MM.1S (cell line): ENCODE results near the gene NUDT2.

Experiments used
- EZH2 ChIP-seq: fragments of 300-600 bp; sonication (generic); optimal IDR thresholded peaks from 2 replicates; pipeline ENCODE3; 2017; ENCODE audit warnings: low read depth, mild to moderate bottlenecking, antibody characterized with exemption, low read length, mixed read lengths
- EZH2phosphoT487 ChIP-seq: fragments of 300-600 bp; sonication (generic); IDR thresholded peaks from 2 replicates; pipeline ENCODE4 v1.6.1; 2018; ENCODE audit warnings: antibody characterized with exemption, low read length
- TF ChIP-seq, protein P1 (sequence below): fragments of 300-600 bp; sonication (generic); IDR thresholded peaks from 2 replicates; pipeline ENCODE4 v1.5.1; 2016; ENCODE audit warnings: antibody characterized with exemption, low read length, mixed read lengths

DNA sequence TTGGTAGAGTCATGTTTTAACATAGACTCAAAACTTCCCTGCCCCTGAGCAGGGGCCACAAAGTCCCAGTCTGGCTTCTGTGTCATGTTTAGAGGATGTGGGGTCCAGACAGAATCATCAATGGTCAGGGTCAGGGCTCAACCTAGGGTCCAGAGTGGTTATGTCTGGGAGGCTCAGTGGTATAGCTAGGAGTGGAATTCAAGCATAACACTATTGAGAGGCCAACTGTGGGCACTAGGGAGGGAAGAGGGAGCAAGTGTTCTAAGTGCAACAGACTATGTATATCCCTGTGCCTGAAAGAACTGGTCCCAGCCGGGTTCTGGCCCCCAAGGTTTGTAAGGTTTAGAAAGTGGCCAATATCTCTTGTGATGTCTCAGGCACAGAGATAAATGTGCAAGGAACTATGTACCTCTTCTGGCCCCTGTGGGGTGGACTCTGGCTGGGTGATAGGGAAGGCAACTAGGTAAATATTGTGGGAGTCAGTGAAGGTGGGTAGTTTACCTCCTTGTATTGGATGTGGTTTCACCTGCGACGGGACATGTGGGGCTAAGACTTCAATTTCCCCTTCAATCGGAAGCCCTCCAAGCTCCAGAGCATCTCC, 33.3 kb downstream of the NUDT2 start:
- TF ChIP-seq, protein P1, sequence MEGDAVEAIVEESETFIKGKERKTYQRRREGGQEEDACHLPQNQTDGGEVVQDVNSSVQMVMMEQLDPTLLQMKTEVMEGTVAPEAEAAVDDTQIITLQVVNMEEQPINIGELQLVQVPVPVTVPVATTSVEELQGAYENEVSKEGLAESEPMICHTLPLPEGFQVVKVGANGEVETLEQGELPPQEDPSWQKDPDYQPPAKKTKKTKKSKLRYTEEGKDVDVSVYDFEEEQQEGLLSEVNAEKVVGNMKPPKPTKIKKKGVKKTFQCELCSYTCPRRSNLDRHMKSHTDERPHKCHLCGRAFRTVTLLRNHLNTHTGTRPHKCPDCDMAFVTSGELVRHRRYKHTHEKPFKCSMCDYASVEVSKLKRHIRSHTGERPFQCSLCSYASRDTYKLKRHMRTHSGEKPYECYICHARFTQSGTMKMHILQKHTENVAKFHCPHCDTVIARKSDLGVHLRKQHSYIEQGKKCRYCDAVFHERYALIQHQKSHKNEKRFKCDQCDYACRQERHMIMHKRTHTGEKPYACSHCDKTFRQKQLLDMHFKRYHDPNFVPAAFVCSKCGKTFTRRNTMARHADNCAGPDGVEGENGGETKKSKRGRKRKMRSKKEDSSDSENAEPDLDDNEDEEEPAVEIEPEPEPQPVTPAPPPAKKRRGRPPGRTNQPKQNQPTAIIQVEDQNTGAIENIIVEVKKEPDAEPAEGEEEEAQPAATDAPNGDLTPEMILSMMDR: no peak
- no peak for TF ChIP-seq EZH2
- TF ChIP-seq EZH2phosphoT487: no peak
